GM19397 (cell line): ENCODE data around the gene NGEF.
"Not testable (repeated sequence)": the region's sequence is repeated elsewhere in the genome, so short reads cannot be mapped to it uniquely, and the experiment has no call there.

Experiments
- ATAC-seq: cut with Tn5 transposase; IDR thresholded peaks from one replicate; pipeline ENCODE4 v1.9.1; 2021; ENCODE audit warnings: mild to moderate bottlenecking, moderate library complexity; ENCODE audit not compliant: unreplicated experiment

The NGEF gene

GRCh38 chr2:232906867-232907717, 106.0 kb downstream of the NGEF start:
- not testable (repeated sequence) for ATAC-seq

GRCh38 chr2:232903989-232904388, 109.1 kb downstream of the NGEF start:
- no peak for ATAC-seq

- no peak for ATAC-seq
These were observed 111.1 kb downstream of the NGEF start for GRCh38 chr2:232901736-232902578.

- no peak for ATAC-seq
These were observed 112.0 kb downstream of the NGEF start for GRCh38 chr2:232900811-232901735.

- no peak for ATAC-seq
These were observed 114.2 kb downstream of the NGEF start for GRCh38 chr2:232898592-232899543.

- ATAC-seq: no peak
These were observed 115.3 kb downstream of the NGEF start for GRCh38 chr2:232897598-232898408.

GRCh38 chr2:232896720-232897597, 116.1 kb downstream of the NGEF start:
- ATAC-seq: no peak

GRCh38 chr2:232896111-232896510, 116.9 kb downstream of the NGEF start:
- ATAC-seq: no peak

GRCh38 chr2:232894746-232895145, 118.3 kb downstream of the NGEF start:
- ATAC-seq: no peak

GRCh38 chr2:232894251-232894650, 118.8 kb downstream of the NGEF start:
- no peak for ATAC-seq

- ATAC-seq: no peak
These were observed 119.2 kb downstream of the NGEF start for GRCh38 chr2:232893834-232894233.

GRCh38 chr2:232892843-232893242, 120.2 kb downstream of the NGEF start:
- ATAC-seq: no peak

GRCh38 chr2:232892221-232892620, 120.8 kb downstream of the NGEF start:
- no peak for ATAC-seq

GRCh38 chr2:232891621-232892071, 121.4 kb downstream of the NGEF start:
- ATAC-seq: no peak

GRCh38 chr2:232890896-232891601, 122.0 kb downstream of the NGEF start:
- ATAC-seq: no peak

GRCh38 chr2:232890536-232890895, 122.5 kb downstream of the NGEF start:
- ATAC-seq: no peak

GRCh38 chr2:232889876-232890401, 123.1 kb downstream of the NGEF start:
- ATAC-seq: no peak
